ENCODE data around the gene SMIM38.

Gene SMIM38

GRCh38 chr11:69155302-69156234 is at the start of gene SMIM38:
Gene SMIM38, plus strand, starts transcription at chr11:69155935. Its CDS starts 1,912 bp downstream, at chr11:69157847.
- DNase-seq (ENCODE audit: low read depth in 1 of 2, low spot score in 1 of 2) = no peak

GRCh38 chr11:69106031-69106811 is 49.5 kb upstream of the SMIM38 start:
- DNase-seq (ENCODE audit: low read depth in 1 of 2, low spot score in 1 of 2) = no peak

GRCh38 chr11:69107413-69107812 is 48.3 kb upstream of the SMIM38 start:
- no peak for DNase-seq (ENCODE audit: low read depth in 1 of 2, low spot score in 1 of 2)

GRCh38 chr11:69108030-69108429 is 47.7 kb upstream of the SMIM38 start:
- DNase-seq (ENCODE audit: low read depth in 1 of 2, low spot score in 1 of 2) = no peak

- no peak for DNase-seq (ENCODE audit: low read depth in 1 of 2, low spot score in 1 of 2)
Measured at GRCh38 chr11:69108559-69108958, 47.2 kb upstream of the SMIM38 start.

- DNase-seq (ENCODE audit: low read depth in 1 of 2, low spot score in 1 of 2) = no peak
Measured at GRCh38 chr11:69109101-69109500, 46.6 kb upstream of the SMIM38 start.

GRCh38 chr11:69110451-69110850 is 45.3 kb upstream of the SMIM38 start:
- DNase-seq (ENCODE audit: low read depth in 1 of 2, low spot score in 1 of 2) = no peak

GRCh38 chr11:69111624-69112542 is 43.9 kb upstream of the SMIM38 start:
- DNase-seq (ENCODE audit: low read depth in 1 of 2, low spot score in 1 of 2) = no peak

GRCh38 chr11:69113226-69113625 is 42.5 kb upstream of the SMIM38 start:
- no peak for DNase-seq (ENCODE audit: low read depth in 1 of 2, low spot score in 1 of 2)

- no peak for DNase-seq (ENCODE audit: low read depth in 1 of 2, low spot score in 1 of 2)
Measured at GRCh38 chr11:69113646-69114340, 41.9 kb upstream of the SMIM38 start.

GRCh38 chr11:69114362-69114761 is 41.4 kb upstream of the SMIM38 start:
- DNase-seq (ENCODE audit: low read depth in 1 of 2, low spot score in 1 of 2) = no peak

- no peak for DNase-seq (ENCODE audit: low read depth in 1 of 2, low spot score in 1 of 2)
Measured at GRCh38 chr11:69114811-69115523, 40.8 kb upstream of the SMIM38 start.

- no peak for DNase-seq (ENCODE audit: low read depth in 1 of 2, low spot score in 1 of 2)
Measured at GRCh38 chr11:69115586-69116560, 39.9 kb upstream of the SMIM38 start.

GRCh38 chr11:69116671-69117070 is 39.1 kb upstream of the SMIM38 start:
- no peak for DNase-seq (ENCODE audit: low read depth in 1 of 2, low spot score in 1 of 2)

GRCh38 chr11:69119190-69119589 is 36.5 kb upstream of the SMIM38 start:
- DNase-seq (ENCODE audit: low read depth in 1 of 2, low spot score in 1 of 2) = no peak

GRCh38 chr11:69120096-69120875 is 35.4 kb upstream of the SMIM38 start:
- DNase-seq (ENCODE audit: low read depth in 1 of 2, low spot score in 1 of 2) = no peak

- DNase-seq (ENCODE audit: low read depth in 1 of 2, low spot score in 1 of 2) = no peak
Measured at GRCh38 chr11:69121021-69121420, 34.7 kb upstream of the SMIM38 start.
